HL-60 (cell line): ENCODE measurements around the gene GASK1A.

Experiments used
- DNase-seq, 2 experiments: peaks; one replicate each; pipeline ENCODE4 v3.0.0-alpha.2; 2010 to 2020; ENCODE audit warnings: low read depth in 1 of 2, low spot score in 1 of 2
- H3K27ac ChIP-seq: fragments of 250-450 bp; sonication (Bioruptor Pico); replicated peaks from 2 replicates; pipeline ENCODE4 v1.5.1; 2020; ENCODE audit warnings: mild to moderate bottlenecking, moderate library complexity
- H3K27me3 ChIP-seq: fragments of 250-450 bp; sonication (Bioruptor Pico); 2 replicates; pipeline ENCODE4 v1.5.1; 2021; ENCODE audit warnings: mild to moderate bottlenecking, moderate library complexity; ENCODE audit not compliant: insufficient read depth, poor library complexity, severe bottlenecking
- H3K4me3 ChIP-seq: replicated peaks from 2 replicates; pipeline ENCODE4 v1.5.1; 2011; ENCODE audit warnings: mild to moderate bottlenecking, control low read depth, low read length; ENCODE audit not compliant: insufficient read depth
- GABPA ChIP-seq: IDR thresholded peaks from 2 replicates; pipeline ENCODE4 v1.6.1; 2012; ENCODE audit warnings: low read depth
- POLR2AphosphoS5 ChIP-seq: IDR thresholded peaks from 2 replicates; pipeline ENCODE4 v1.6.1; 2012; ENCODE audit warnings: low read depth
- SPI1 ChIP-seq: IDR thresholded peaks from 2 replicates; pipeline ENCODE4 v1.6.1; 2012; ENCODE audit warnings: low read depth, mild to moderate bottlenecking, borderline replicate concordance
- TF ChIP-seq, protein P1 (sequence below): IDR thresholded peaks from one replicate; pipeline ENCODE4 v1.5.1; 2011; ENCODE audit warnings: low read length, control low read depth, inconsistent platforms; ENCODE audit not compliant: insufficient read depth
- TF ChIP-seq, protein P2 (sequence below): IDR thresholded peaks from 2 replicates; pipeline ENCODE4 v1.6.1; 2012; ENCODE audit warnings: low read depth; ENCODE audit not compliant: insufficient replicate concordance

Gene GASK1A

DNA sequence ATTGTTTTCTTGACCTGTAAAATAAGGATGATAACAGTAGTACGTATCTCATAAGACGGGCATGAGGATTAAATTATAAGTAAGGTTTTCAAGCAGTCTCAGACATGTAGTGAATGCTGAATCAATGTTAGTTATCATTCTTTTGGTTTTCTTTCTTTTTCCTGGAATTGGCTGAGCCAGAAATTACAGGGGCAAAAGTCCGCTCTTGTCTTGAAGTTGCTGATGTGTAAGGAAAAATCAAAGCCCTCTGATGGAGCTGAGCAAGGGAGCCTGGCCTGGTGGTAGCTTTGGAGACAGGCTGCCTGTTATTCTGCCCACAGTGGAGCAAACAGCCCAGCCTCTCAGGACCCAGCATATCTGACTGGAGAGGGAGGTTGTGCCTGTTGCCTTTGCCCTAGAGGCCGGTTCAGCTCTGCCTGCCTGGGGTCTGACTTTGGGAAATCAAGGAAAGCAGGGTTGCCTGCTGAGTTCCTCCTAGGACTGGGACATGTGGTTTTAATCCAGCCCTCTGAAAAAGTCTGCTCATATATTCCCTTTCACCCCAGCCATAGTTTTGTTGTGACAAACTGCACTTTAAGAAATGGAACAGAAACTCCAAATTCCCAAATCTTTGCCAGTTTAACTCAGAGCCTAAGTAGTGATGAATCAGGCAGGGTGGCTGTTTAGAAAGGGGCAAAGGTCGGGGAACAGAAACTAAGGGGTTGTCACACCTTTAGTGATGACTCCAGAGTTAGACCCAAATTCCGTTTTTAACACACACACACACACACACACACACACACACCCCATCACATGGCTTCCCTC, 40.1 kb downstream of the GASK1A start:
- Histone ChIP-seq H3K4me3 (no peak overlapping the region), H3K27ac (no peak overlapping the region), H3K27me3 (no peaks in the 10 kb centered on the region)
- TF ChIP-seq, protein P1, sequence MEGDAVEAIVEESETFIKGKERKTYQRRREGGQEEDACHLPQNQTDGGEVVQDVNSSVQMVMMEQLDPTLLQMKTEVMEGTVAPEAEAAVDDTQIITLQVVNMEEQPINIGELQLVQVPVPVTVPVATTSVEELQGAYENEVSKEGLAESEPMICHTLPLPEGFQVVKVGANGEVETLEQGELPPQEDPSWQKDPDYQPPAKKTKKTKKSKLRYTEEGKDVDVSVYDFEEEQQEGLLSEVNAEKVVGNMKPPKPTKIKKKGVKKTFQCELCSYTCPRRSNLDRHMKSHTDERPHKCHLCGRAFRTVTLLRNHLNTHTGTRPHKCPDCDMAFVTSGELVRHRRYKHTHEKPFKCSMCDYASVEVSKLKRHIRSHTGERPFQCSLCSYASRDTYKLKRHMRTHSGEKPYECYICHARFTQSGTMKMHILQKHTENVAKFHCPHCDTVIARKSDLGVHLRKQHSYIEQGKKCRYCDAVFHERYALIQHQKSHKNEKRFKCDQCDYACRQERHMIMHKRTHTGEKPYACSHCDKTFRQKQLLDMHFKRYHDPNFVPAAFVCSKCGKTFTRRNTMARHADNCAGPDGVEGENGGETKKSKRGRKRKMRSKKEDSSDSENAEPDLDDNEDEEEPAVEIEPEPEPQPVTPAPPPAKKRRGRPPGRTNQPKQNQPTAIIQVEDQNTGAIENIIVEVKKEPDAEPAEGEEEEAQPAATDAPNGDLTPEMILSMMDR: no peak
- TF ChIP-seq, protein P2, sequence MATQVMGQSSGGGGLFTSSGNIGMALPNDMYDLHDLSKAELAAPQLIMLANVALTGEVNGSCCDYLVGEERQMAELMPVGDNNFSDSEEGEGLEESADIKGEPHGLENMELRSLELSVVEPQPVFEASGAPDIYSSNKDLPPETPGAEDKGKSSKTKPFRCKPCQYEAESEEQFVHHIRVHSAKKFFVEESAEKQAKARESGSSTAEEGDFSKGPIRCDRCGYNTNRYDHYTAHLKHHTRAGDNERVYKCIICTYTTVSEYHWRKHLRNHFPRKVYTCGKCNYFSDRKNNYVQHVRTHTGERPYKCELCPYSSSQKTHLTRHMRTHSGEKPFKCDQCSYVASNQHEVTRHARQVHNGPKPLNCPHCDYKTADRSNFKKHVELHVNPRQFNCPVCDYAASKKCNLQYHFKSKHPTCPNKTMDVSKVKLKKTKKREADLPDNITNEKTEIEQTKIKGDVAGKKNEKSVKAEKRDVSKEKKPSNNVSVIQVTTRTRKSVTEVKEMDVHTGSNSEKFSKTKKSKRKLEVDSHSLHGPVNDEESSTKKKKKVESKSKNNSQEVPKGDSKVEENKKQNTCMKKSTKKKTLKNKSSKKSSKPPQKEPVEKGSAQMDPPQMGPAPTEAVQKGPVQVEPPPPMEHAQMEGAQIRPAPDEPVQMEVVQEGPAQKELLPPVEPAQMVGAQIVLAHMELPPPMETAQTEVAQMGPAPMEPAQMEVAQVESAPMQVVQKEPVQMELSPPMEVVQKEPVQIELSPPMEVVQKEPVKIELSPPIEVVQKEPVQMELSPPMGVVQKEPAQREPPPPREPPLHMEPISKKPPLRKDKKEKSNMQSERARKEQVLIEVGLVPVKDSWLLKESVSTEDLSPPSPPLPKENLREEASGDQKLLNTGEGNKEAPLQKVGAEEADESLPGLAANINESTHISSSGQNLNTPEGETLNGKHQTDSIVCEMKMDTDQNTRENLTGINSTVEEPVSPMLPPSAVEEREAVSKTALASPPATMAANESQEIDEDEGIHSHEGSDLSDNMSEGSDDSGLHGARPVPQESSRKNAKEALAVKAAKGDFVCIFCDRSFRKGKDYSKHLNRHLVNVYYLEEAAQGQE: no peak
- no peak for TF ChIP-seq GABPA
- no peak for TF ChIP-seq SPI1
- TF ChIP-seq POLR2AphosphoS5: no peak
- no peak for DNase-seq

DNA sequence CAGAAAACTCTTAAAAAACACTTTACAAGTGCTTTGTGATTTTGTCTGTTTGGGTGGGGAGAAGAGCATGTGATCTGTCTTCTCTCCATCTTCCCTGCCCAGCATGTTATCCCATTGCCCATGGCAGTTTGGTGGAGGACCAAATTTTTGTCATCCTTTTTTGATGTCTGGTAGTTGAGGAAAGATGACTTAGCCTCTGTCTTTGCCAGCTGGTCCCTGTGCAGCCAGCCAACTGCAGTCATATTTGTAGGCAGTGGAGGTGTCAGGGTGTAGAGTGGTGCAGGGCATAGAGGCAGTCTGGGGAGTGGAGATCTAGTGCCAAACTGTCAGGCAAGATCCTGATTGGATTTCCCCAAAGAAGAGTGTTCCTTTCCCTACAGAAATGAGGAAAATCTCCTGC, 40.7 kb downstream of the GASK1A start:
- H3K27me3 ChIP-seq: no peaks in the 10 kb centered on the region
- no peak for DNase-seq
- H3K4me3 ChIP-seq: no peak overlapping the region
- TF ChIP-seq POLR2AphosphoS5 (no peak), SPI1 (no peak)
- H3K27ac ChIP-seq: no peak overlapping the region

DNA sequence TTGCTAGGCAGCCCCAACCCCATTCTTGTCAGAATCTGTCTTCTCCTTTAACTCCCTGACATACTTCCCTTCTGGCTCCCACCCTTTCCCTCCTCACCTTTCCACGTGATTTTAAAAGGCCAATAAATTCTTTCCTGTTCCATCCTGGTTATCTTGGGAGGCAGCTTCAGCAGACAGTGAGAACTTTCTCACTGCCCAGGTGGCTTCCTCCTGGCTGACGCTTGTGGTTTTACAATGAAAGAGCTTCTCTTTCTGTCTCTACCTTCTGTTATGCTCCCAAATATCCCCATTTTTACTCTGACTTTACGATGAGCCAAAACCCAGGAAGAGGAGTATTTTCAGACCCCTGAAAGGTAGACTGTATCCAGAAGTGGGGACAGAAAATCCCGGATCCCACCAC, 42.1 kb downstream of the GASK1A start:
- H3K4me3 ChIP-seq: no peak overlapping the region
- TF ChIP-seq, protein P1: no peak
- no peak for TF ChIP-seq SPI1
- TF ChIP-seq POLR2AphosphoS5: no peak
- TF ChIP-seq GABPA: no peak
- TF ChIP-seq, protein P2: no peak
- no peaks in the 10 kb centered on the region for H3K27me3 ChIP-seq
- no peak overlapping the region for H3K27ac ChIP-seq
- no peak for DNase-seq

DNA sequence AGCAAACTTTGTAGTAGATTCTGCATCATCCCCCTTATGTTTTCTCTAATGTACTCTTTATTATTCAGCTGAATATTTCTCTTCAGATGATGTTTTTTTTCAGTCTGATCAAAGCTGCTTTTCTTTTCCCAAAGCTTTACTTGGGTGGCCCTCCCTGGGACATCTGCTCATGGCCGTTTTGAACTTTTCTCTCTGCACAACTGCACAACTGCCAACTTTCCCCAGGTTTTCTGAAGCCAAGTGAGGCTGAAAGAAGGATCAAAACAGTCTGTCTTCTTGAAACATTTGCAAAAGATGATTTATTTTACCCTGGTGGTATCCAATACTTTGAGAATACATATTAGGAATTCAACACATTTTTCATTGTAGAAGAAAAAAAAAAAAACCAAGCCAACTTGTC, 43.0 kb downstream of the GASK1A start:
- Histone ChIP-seq H3K27ac (no peak overlapping the region), H3K27me3 (no peaks in the 10 kb centered on the region), H3K4me3 (no peak overlapping the region)
- TF ChIP-seq, protein P2: no peak
- TF ChIP-seq SPI1 (no peak), GABPA (no peak), POLR2AphosphoS5 (no peak)
- TF ChIP-seq, protein P1: no peak
- DNase-seq: no peak
